GM23338 (cell line): ENCODE measurements around the gene HOXA10. TPM values are rescaled to one million over a fixed set of nuclear protein-coding genes. Genes with fewer than 3 reads are reported as not detected.
A peak's percentile ranks its signal among the peaks of the same experiment; 100 is the strongest.

Experiments used
- ATAC-seq: fragments of 200-7000 bp; cut with Tn5 transposase; 3 replicates; pipeline ENCODE4 v1.9.1; 2020
- DNase-seq: peaks from one replicate; pipeline ENCODE4 v3.0.0-alpha.2; 2015; ENCODE audit warnings: low spot score
- H2AFZ ChIP-seq: fragments of 200-600 bp; sonication (generic); 2 replicates; pipeline ENCODE4 v1.8.0; 2016; ENCODE audit warnings: antibody characterized with exemption, mild to moderate bottlenecking, moderate library complexity
- H3F3A ChIP-seq: fragments of 200-600 bp; sonication (generic); replicated peaks from 2 replicates; pipeline ENCODE4 v1.8.0; 2017; ENCODE audit warnings: antibody characterized with exemption, mixed run types, low read depth
- H3K27ac ChIP-seq: fragments of 200-600 bp; sonication (generic); 2 replicates; pipeline ENCODE4 v1.6.1; 2016; ENCODE audit warnings: low read depth
- H3K27me3 ChIP-seq: fragments of 200-600 bp; sonication (generic); 2 replicates; pipeline ENCODE4 v1.8.0; 2016; ENCODE audit warnings: mild to moderate bottlenecking, mixed run types, moderate library complexity; ENCODE audit not compliant: insufficient read depth
- H3K36me3 ChIP-seq: fragments of 200-600 bp; sonication (generic); 2 replicates; pipeline ENCODE4 v1.8.0; 2016; ENCODE audit warnings: mild to moderate bottlenecking; ENCODE audit not compliant: insufficient read depth
- H3K4me1 ChIP-seq: fragments of 200-600 bp; sonication (generic); 2 replicates; pipeline ENCODE4 v1.8.0; 2016; ENCODE audit warnings: mild to moderate bottlenecking, moderate library complexity; ENCODE audit not compliant: insufficient read depth
- H3K4me2 ChIP-seq: fragments of 200-600 bp; sonication (generic); 2 replicates; pipeline ENCODE4 v1.7.1; 2017; ENCODE audit warnings: mixed run types
- H3K4me3 ChIP-seq: fragments of 200-600 bp; sonication (generic); 2 replicates; pipeline ENCODE4 v1.6.1; 2016; ENCODE audit warnings: mixed run types
- H3K79me2 ChIP-seq: fragments of 200-600 bp; sonication (generic); replicated peaks from 2 replicates; pipeline ENCODE4 v1.8.0; 2017; ENCODE audit warnings: mild to moderate bottlenecking; ENCODE audit not compliant: insufficient read depth
- H3K9me2 ChIP-seq: fragments of 200-600 bp; sonication (generic); 2 replicates; pipeline ENCODE4 v1.8.0; 2017; ENCODE audit not compliant: insufficient read depth
- H4K20me1 ChIP-seq: fragments of 200-600 bp; sonication (generic); replicated peaks from 2 replicates; pipeline ENCODE4 v1.8.0; 2017; ENCODE audit warnings: mild to moderate bottlenecking; ENCODE audit not compliant: insufficient read depth
- H3K27ac Mint-ChIP-seq: 2 replicates; pipeline ENCODE4 v1.8.0; 2020; ENCODE audit warnings: inconsistent platforms, mild to moderate bottlenecking, moderate library complexity, mixed read lengths
- H3K27me3 Mint-ChIP-seq: 3 replicates; pipeline ENCODE4 v1.8.0; 2022; ENCODE audit warnings: low read depth, mild to moderate bottlenecking, moderate library complexity, mixed read lengths, inconsistent platforms; ENCODE audit not compliant: insufficient read depth, poor library complexity
- H3K36me3 Mint-ChIP-seq: 3 replicates; pipeline ENCODE4 v1.8.0; 2021; ENCODE audit warnings: low read depth, mild to moderate bottlenecking, inconsistent platforms, moderate library complexity, mixed read lengths
- H3K4me1 Mint-ChIP-seq: 3 replicates; pipeline ENCODE4 v1.8.0; 2020; ENCODE audit warnings: mild to moderate bottlenecking, inconsistent platforms, mixed read lengths
- H3K4me3 Mint-ChIP-seq: 3 replicates; pipeline ENCODE4 v1.8.0; 2021; ENCODE audit warnings: moderate library complexity, mild to moderate bottlenecking, inconsistent platforms, mixed read lengths
- H3K9me3 Mint-ChIP-seq: 3 replicates; pipeline ENCODE4 v1.8.0; 2020; ENCODE audit warnings: moderate library complexity, mild to moderate bottlenecking, inconsistent platforms, mixed read lengths
- CREB1 ChIP-seq: fragments of 250-450 bp; sonication (Bioruptor Pico); IDR thresholded peaks from 2 replicates; pipeline ENCODE4 v1.5.0; 2020; ENCODE audit warnings: low read depth, mild to moderate bottlenecking, moderate library complexity
- EZH2 ChIP-seq: fragments of 200-600 bp; sonication (generic); IDR thresholded peaks from one replicate; pipeline ENCODE4 v1.8.0; 2017; ENCODE audit warnings: antibody characterized with exemption, mild to moderate bottlenecking, low read depth; ENCODE audit not compliant: unreplicated experiment
- EZH2phosphoT487 ChIP-seq: fragments of 200-600 bp; sonication (generic); IDR thresholded peaks from one replicate; pipeline ENCODE4 v1.8.1; 2018; ENCODE audit warnings: antibody characterized with exemption; ENCODE audit not compliant: unreplicated experiment
- POLR2AphosphoS5 ChIP-seq: IDR thresholded peaks from 2 replicates; pipeline ENCODE4 v1.6.1; 2016; ENCODE audit warnings: antibody characterized with exemption, low read depth
- REST ChIP-seq: IDR thresholded peaks from one replicate; pipeline ENCODE4 v1.6.1; 2018; ENCODE audit warnings: antibody characterized with exemption; ENCODE audit not compliant: unreplicated experiment
- ZNF114 ChIP-seq: fragments of 250-450 bp; sonication (Bioruptor Pico); IDR thresholded peaks from 2 replicates; pipeline ENCODE4 v1.5.0; 2020; ENCODE audit warnings: mild to moderate bottlenecking, moderate library complexity
- polyA plus RNA-seq: library from polyadenylated mRNA; unstranded; fragments of >200 nt; fragmentation: Nextera tagmentation; extraction: Ambion mirVana; gene quantifications from 2 replicates; pipeline ENCODE4 v1.2.1, GENCODE V29; 2016
- total RNA-seq: library from RNA; depleted of rRNA; stranded (reverse); fragments of >200 nt; shearing (Covaris generic); gene quantifications from 2 replicates; pipeline ENCODE4 v1.2.3, GENCODE V29; 2014

The HOXA10 gene
- total and polyA plus RNA-seq, 2 experiments from 2014 or later: not detected

- H3K27ac ChIP-seq: no peak overlapping the region
- H3K4me3 ChIP-seq: no peak overlapping the region
- H3K4me1 Mint-ChIP-seq: peaks cover 21% of the 10 kb centered on the region
These were observed 20.6 kb downstream of the HOXA10 start for GRCh38 chr7:27153526-27153925.

DNA sequence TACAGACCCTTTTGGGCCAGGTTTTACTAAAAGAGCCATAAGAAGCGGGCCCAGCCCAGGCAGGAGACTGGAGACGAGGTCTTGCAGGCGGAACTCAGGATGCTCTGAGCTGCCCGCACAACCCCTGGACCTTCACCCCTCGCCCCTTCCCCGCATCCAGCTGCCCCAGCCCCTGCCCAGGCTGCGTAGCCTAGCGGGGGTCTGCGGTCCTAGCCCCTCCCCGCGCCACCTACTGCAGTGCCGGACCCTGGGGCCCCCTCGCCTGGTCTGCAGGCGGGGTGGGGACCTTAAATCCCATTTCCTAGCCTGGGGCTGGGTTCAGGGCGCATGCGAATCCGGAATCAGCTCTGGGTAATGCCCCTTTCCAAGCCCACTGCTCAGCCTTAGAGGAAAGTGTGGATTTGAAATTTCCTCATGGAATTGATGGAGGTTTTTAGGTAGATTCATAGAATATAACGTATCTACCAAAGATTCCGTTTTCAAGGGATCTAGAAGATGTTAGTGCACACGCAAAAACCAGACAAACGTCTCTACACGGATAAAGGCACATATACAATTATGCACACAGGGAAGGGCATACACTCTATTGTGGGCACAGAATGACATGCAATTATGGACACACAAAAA is 21.2 kb downstream of the HOXA10 start:
- Histone ChIP-seq H3K79me2 (no peaks in the 10 kb centered on the region), H3K4me2 (no peak overlapping the region), H2AFZ (no peak overlapping the region), H3K27ac (no peak overlapping the region), H3K4me3 (no peak overlapping the region), H3K4me1 (peaks cover 19% of the 10 kb centered on the region), H3K9me2 (no peaks in the 10 kb centered on the region), H4K20me1 (peaks cover 51% of the 10 kb centered on the region), H3K36me3 (no peaks in the 10 kb centered on the region), H3K27me3 (peaks cover 100% of the 10 kb centered on the region), H3F3A (peaks cover 35% of the 10 kb centered on the region)
- peaks cover 24% of the 10 kb centered on the region for H3K4me1 Mint-ChIP-seq
- H3K36me3 Mint-ChIP-seq: no peaks in the 10 kb centered on the region; the same call in 2 of the 3 replicates
- H3K27ac Mint-ChIP-seq: no peak overlapping the region
- no peak overlapping the region for H3K4me3 Mint-ChIP-seq
- TF ChIP-seq EZH2 (peak; percentile 80), REST (no peak)
- ATAC-seq: no peak
- DNase-seq: peak; percentile 46
- peaks cover 100% of the 10 kb centered on the region for H3K27me3 Mint-ChIP-seq
- H3K9me3 Mint-ChIP-seq: peaks cover 18% of the 10 kb centered on the region

More at GRCh38 chr7:27153526-27153925, 20.6 kb downstream of the HOXA10 start:
- Histone ChIP-seq H3K4me2 (no peak overlapping the region), H3K4me1 (peaks cover 13% of the 10 kb centered on the region; the same call in 1 of the 2 replicates), H3K9me2 (no peaks in the 10 kb centered on the region), H3F3A (peaks cover 29% of the 10 kb centered on the region), H2AFZ (no peak overlapping the region), H3K27me3 (peaks cover 100% of the 10 kb centered on the region), H3K79me2 (no peaks in the 10 kb centered on the region), H3K36me3 (no peaks in the 10 kb centered on the region), H4K20me1 (peaks cover 52% of the 10 kb centered on the region)
- peaks cover 100% of the 10 kb centered on the region for H3K27me3 Mint-ChIP-seq
- no peak overlapping the region for H3K27ac Mint-ChIP-seq
- DNase-seq (no peak), ATAC-seq (no peak)
- no peaks in the 10 kb centered on the region; the same call in 2 of the 3 replicates for H3K36me3 Mint-ChIP-seq
- peaks cover 12% of the 10 kb centered on the region; the same call in 2 of the 3 replicates for H3K9me3 Mint-ChIP-seq
- TF ChIP-seq REST (no peak), POLR2AphosphoS5 (no peak), EZH2phosphoT487 (no peak), CREB1 (CRISPR knock-in tag) (no peak), EZH2 (peak; percentile 76), ZNF114 (CRISPR knock-in tag) (no peak)
- H3K4me3 Mint-ChIP-seq: no peak overlapping the region
